ENCODE results near the gene CCDC134. TPM values are rescaled to one million over a fixed set of nuclear protein-coding genes. Genes with fewer than 3 reads are reported as not detected.

CCDC134 gene
- polyA plus RNA-seq, 4 donors, result 2.2 to 7.6 (median 3.7) TPM

- Histone ChIP-seq H3K36me3 (ENCODE audit: control insufficient read depth in 3 of 3, insufficient read depth in 2 of 3, low read depth in 1 of 3, low read length in 3 of 3) (peaks cover 0 to 62% (median 2%) of the 10 kb centered on the region in 3 donors), H3K27me3 (ENCODE audit: control insufficient read depth in 3 of 3, insufficient read depth in 3 of 3, low read length in 3 of 3) (no peaks in the 10 kb centered on the region), H3K4me1 (ENCODE audit: control insufficient read depth in 3 of 3, insufficient read depth in 2 of 3, low read depth in 1 of 3, low read length in 2 of 3) (peaks cover 0 to 8% (median under 1%) of the 10 kb centered on the region in 3 donors), H3K9me3 (ENCODE audit: control insufficient read depth in 2 of 2, insufficient read depth in 1 of 2, low read depth in 1 of 2, low read length in 1 of 2) (no peaks in the 10 kb centered on the region), H3K27ac (ENCODE audit: low read depth in 1 of 3, low read length in 2 of 3) (no peak overlapping the region), H3K4me3 (ENCODE audit: low read depth in 1 of 3, low read length in 3 of 3) (no peak overlapping the region)
- no peak for DNase-seq
- 85 to 89% (median 87%) methylated on average over 12 of the region's 12 CpGs for WGBS, 3 donors
- FAIRE-seq, result no peak
These were observed 21.2 kb downstream of the CCDC134 start for GRCh38 chr22:41821471-41822316.

GRCh38 chr22:41822317-41823057 lies 22.0 kb downstream of the CCDC134 start:
- H3K36me3 ChIP-seq (ENCODE audit: control insufficient read depth in 3 of 3, insufficient read depth in 2 of 3, low read depth in 1 of 3, low read length in 3 of 3), result peaks cover 0 to 64% (median 2%) of the 10 kb centered on the region in 3 donors
- H3K9me3 ChIP-seq (ENCODE audit: control insufficient read depth in 2 of 2, insufficient read depth in 1 of 2, low read depth in 1 of 2, low read length in 1 of 2), result no peaks in the 10 kb centered on the region
- peaks cover 0 to 15% (median 4%) of the 10 kb centered on the region in 3 donors for H3K4me1 ChIP-seq (ENCODE audit: control insufficient read depth in 3 of 3, insufficient read depth in 2 of 3, low read depth in 1 of 3, low read length in 2 of 3)
- 70 to 81% (median 74%) methylated on average over 3 of the region's 3 CpGs for WGBS, 3 donors
- no peak overlapping the region for H3K4me3 ChIP-seq (ENCODE audit: low read depth in 1 of 3, low read length in 3 of 3)
- DNase-seq, result peak; percentile 68 to 85
- no peak for FAIRE-seq
- no peaks in the 10 kb centered on the region for H3K27me3 ChIP-seq (ENCODE audit: control insufficient read depth in 3 of 3, insufficient read depth in 3 of 3, low read length in 3 of 3)
- H3K27ac ChIP-seq (ENCODE audit: low read depth in 1 of 3, low read length in 2 of 3), result no peak overlapping the region

GRCh38 chr22:41823797-41824196 lies 23.3 kb downstream of the CCDC134 start:
- Histone ChIP-seq H3K27me3 (ENCODE audit: control insufficient read depth in 3 of 3, insufficient read depth in 3 of 3, low read length in 3 of 3) (no peaks in the 10 kb centered on the region), H3K36me3 (ENCODE audit: control insufficient read depth in 3 of 3, insufficient read depth in 2 of 3, low read depth in 1 of 3, low read length in 3 of 3) (peaks cover 0 to 61% (median 2%) of the 10 kb centered on the region in 3 donors), H3K27ac (ENCODE audit: low read depth in 1 of 3, low read length in 2 of 3) (no peak overlapping the region), H3K4me1 (ENCODE audit: control insufficient read depth in 3 of 3, insufficient read depth in 2 of 3, low read depth in 1 of 3, low read length in 2 of 3) (peaks cover 0 to 24% (median 4%) of the 10 kb centered on the region in 3 donors), H3K9me3 (ENCODE audit: control insufficient read depth in 2 of 2, insufficient read depth in 1 of 2, low read depth in 1 of 2, low read length in 1 of 2) (no peaks in the 10 kb centered on the region), H3K4me3 (ENCODE audit: low read depth in 1 of 3, low read length in 3 of 3) (no peak overlapping the region)
- no peak for DNase-seq
- no peak for FAIRE-seq
- WGBS, 3 donors, result 81 to 85% (median 82%) methylated on average over 6 of the region's 6 CpGs

DNA sequence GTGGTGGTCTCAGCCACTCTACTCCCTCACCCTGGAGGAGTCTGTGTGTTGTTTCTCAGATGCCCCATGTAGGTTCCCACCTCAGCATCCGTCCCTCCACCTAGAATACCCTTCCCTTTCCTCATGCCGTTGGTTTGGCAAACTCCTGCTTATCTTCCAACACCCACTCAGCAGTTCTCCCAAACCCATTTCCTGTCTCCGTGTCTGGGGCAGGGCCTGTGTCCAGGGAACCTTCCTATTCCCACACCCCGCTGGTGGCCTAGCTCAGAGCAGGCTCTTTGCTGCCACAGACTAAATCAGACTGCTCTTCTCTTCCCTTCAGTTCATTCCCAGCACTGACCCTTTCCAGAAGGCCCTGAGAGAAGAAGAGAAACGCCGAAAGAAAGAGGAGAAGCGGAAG lies 24.9 kb downstream of the CCDC134 start:
- Histone ChIP-seq H3K27me3 (ENCODE audit: control insufficient read depth in 3 of 3, insufficient read depth in 3 of 3, low read length in 3 of 3) (no peaks in the 10 kb centered on the region), H3K9me3 (ENCODE audit: control insufficient read depth in 2 of 2, insufficient read depth in 1 of 2, low read depth in 1 of 2, low read length in 1 of 2) (no peaks in the 10 kb centered on the region), H3K4me3 (ENCODE audit: low read depth in 1 of 3, low read length in 3 of 3) (no peak overlapping the region), H3K36me3 (ENCODE audit: control insufficient read depth in 3 of 3, insufficient read depth in 2 of 3, low read depth in 1 of 3, low read length in 3 of 3) (peaks cover 0 to 50% (median 2%) of the 10 kb centered on the region in 3 donors), H3K4me1 (ENCODE audit: control insufficient read depth in 3 of 3, insufficient read depth in 2 of 3, low read depth in 1 of 3, low read length in 2 of 3) (peaks cover 0 to 27% (median 4%) of the 10 kb centered on the region in 3 donors), H3K27ac (ENCODE audit: low read depth in 1 of 3, low read length in 2 of 3) (peak overlapping the region in 1 of 3 donors; percentile 60)
- no peak for FAIRE-seq
- 66 to 81% (median 79%) methylated on average over 7 of the region's 7 CpGs for WGBS, 3 donors
- no peak for DNase-seq

GRCh38 chr22:41826021-41826420 lies 25.5 kb downstream of the CCDC134 start:
- peak overlapping the region in 1 of 3 donors; percentile 60 for H3K27ac ChIP-seq (ENCODE audit: low read depth in 1 of 3, low read length in 2 of 3)
- no peak overlapping the region for H3K4me3 ChIP-seq (ENCODE audit: low read depth in 1 of 3, low read length in 3 of 3)
- no peaks in the 10 kb centered on the region for H3K27me3 ChIP-seq (ENCODE audit: control insufficient read depth in 3 of 3, insufficient read depth in 3 of 3, low read length in 3 of 3)
- peaks cover 0 to 46% (median 2%) of the 10 kb centered on the region in 3 donors for H3K36me3 ChIP-seq (ENCODE audit: control insufficient read depth in 3 of 3, insufficient read depth in 2 of 3, low read depth in 1 of 3, low read length in 3 of 3)
- peaks cover 0 to 27% (median 4%) of the 10 kb centered on the region in 3 donors for H3K4me1 ChIP-seq (ENCODE audit: control insufficient read depth in 3 of 3, insufficient read depth in 2 of 3, low read depth in 1 of 3, low read length in 2 of 3)
- no peaks in the 10 kb centered on the region for H3K9me3 ChIP-seq (ENCODE audit: control insufficient read depth in 2 of 2, insufficient read depth in 1 of 2, low read depth in 1 of 2, low read length in 1 of 2)
- FAIRE-seq (no peak), DNase-seq (no peak)
- 26 to 55% (median 46%) methylated on average over 3 of the region's 3 CpGs for WGBS, 3 donors

GRCh38 chr22:41826430-41827383 lies 26.2 kb downstream of the CCDC134 start:
- peaks cover 0 to 46% (median 2%) of the 10 kb centered on the region in 3 donors for H3K36me3 ChIP-seq (ENCODE audit: control insufficient read depth in 3 of 3, insufficient read depth in 2 of 3, low read depth in 1 of 3, low read length in 3 of 3)
- H3K27me3 ChIP-seq (ENCODE audit: control insufficient read depth in 3 of 3, insufficient read depth in 3 of 3, low read length in 3 of 3), result no peaks in the 10 kb centered on the region
- DNase-seq (peak in 1 of 2 donors; percentile 57), FAIRE-seq (no peak)
- WGBS, 3 donors, result 62 to 64% (median 63%) methylated on average over 11 of the region's 11 CpGs
- H3K9me3 ChIP-seq (ENCODE audit: control insufficient read depth in 2 of 2, insufficient read depth in 1 of 2, low read depth in 1 of 2, low read length in 1 of 2), result no peaks in the 10 kb centered on the region
- peak overlapping the region in 1 of 3 donors; percentile 60 for H3K27ac ChIP-seq (ENCODE audit: low read depth in 1 of 3, low read length in 2 of 3)
- H3K4me1 ChIP-seq (ENCODE audit: control insufficient read depth in 3 of 3, insufficient read depth in 2 of 3, low read depth in 1 of 3, low read length in 2 of 3), result peaks cover 0 to 27% (median 4%) of the 10 kb centered on the region in 3 donors
- no peak overlapping the region for H3K4me3 ChIP-seq (ENCODE audit: low read depth in 1 of 3, low read length in 3 of 3)

DNA sequence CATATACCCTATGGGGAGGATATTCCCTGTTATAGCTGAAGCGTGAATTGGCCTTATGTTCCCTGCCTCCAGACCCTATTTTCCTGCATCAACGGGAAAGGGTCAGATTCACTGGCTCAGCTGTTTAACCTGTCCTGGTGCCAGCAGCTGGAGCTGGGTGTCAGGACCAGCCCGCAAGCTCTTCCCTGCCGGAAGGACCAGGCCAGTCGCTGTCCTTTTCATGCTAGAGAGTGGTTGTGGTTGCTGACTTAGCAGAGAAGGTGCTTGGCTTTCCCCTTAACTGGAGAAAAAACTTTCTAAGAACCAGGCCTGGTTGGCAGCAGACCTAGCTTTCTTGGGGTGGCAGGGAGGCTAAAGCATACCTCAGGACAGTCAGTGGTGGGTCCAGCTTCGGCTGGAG lies 27.2 kb downstream of the CCDC134 start:
- no peak for DNase-seq
- no peak overlapping the region for H3K27ac ChIP-seq (ENCODE audit: low read depth in 1 of 3, low read length in 2 of 3)

More for the DNA sequence above, 27.2 kb downstream of the CCDC134 start:
- Histone ChIP-seq H3K36me3 (ENCODE audit: control insufficient read depth in 3 of 3, insufficient read depth in 2 of 3, low read depth in 1 of 3, low read length in 3 of 3) (peaks cover 0 to 40% (median 2%) of the 10 kb centered on the region in 3 donors), H3K27me3 (ENCODE audit: control insufficient read depth in 3 of 3, insufficient read depth in 3 of 3, low read length in 3 of 3) (no peaks in the 10 kb centered on the region), H3K4me3 (ENCODE audit: low read depth in 1 of 3, low read length in 3 of 3) (no peak overlapping the region), H3K4me1 (ENCODE audit: control insufficient read depth in 3 of 3, insufficient read depth in 2 of 3, low read depth in 1 of 3, low read length in 2 of 3) (peaks cover 0 to 27% (median 4%) of the 10 kb centered on the region in 3 donors), H3K9me3 (ENCODE audit: control insufficient read depth in 2 of 2, insufficient read depth in 1 of 2, low read depth in 1 of 2, low read length in 1 of 2) (no peaks in the 10 kb centered on the region)
- no peak for FAIRE-seq
- WGBS, 3 donors, result 86 to 90% (median 87%) methylated on average over 6 of the region's 6 CpGs

Data from small intestine (tissue), 7 donors.